HG03457 (cell line): ENCODE measurements around the gene RPS6KC1.
"Not testable (repeated sequence)": the region's sequence is repeated elsewhere in the genome, so short reads cannot be mapped to it uniquely, and the experiment has no call there.

ENCODE experiments used
- ATAC-seq: cut with Tn5 transposase; IDR thresholded peaks from one replicate; pipeline ENCODE4 v1.9.1; 2021; ENCODE audit warnings: moderate number of reproducible peaks; ENCODE audit not compliant: unreplicated experiment

Gene RPS6KC1

DNA sequence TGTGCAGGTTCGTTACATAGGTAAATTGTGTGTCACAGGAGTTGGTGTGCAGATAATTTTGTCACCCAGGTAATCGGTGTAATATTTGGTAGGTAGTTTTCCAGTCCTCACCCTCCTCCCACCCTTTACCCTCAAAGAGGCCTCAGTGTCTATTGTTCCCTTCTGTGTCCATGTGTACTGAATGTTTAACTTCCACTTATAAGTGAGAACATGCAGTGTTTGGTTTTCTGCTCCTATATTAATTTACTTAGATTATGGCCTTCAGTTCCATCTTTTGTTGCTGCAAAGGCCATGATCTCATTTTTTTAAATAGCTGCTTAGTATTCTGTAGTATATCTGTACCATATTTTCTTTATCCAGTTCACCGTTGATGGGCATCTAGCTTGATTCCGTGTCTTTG lies 87.3 kb downstream of the RPS6KC1 start:
- no peak for ATAC-seq

DNA sequence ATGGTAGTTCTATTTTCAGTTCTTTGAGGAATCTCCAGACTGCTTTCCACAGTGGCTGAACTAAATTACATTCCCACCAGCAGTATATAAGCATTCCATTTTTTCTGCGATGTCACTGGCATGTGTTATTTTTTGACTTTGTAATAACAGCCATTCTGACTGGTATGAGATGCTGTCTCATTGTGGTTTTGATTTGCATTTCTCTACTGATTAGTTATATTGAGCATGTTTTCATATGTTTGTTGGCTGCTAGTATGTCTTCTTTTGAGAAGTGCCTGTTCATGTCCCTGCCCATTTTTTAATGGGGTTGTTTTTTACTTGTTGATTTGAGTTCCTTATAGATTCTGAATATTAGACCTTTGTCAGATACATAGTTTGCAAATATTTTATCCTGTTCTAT lies 87.9 kb downstream of the RPS6KC1 start:
- no peak for ATAC-seq

DNA sequence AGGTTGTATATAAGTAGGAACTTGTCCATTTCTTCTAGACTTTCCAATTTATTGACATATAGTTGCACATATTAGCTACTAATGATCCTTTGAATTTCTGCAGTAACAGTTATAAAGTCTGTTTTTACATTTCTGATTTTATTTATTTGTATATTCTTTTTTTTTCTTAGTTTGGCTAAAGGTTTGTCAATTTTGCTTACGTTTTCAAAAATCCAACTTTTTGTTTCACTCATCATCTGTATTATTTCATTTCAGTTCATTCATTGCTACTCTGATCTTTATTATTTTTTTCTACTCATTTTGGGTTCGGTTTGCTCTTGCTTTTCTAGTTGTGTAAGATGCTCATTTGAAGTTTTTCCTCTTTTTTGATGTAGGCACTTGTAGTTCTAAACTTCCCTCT lies 97.9 kb downstream of the RPS6KC1 start:
- ATAC-seq, result no peak

DNA sequence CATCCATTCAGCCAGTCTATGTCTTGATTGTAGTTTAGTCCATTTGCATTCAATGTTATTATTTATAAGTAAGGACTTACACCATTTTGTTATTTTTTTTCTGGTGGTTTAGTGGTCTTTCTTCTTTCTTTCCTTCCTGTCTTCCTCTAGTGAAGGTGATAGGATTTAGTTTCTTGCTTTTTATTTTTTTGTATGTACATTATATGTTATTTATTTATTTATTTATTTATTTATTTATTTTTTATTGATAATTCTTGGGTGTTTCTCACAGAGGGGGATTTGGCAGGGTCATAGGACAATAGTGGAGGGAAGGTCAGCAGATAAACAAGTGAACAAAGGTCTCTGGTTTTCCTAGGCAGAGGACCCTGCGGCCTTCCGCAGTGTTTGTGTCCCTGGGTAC lies 99.0 kb downstream of the RPS6KC1 start:
- ATAC-seq, result not testable (repeated sequence)

DNA sequence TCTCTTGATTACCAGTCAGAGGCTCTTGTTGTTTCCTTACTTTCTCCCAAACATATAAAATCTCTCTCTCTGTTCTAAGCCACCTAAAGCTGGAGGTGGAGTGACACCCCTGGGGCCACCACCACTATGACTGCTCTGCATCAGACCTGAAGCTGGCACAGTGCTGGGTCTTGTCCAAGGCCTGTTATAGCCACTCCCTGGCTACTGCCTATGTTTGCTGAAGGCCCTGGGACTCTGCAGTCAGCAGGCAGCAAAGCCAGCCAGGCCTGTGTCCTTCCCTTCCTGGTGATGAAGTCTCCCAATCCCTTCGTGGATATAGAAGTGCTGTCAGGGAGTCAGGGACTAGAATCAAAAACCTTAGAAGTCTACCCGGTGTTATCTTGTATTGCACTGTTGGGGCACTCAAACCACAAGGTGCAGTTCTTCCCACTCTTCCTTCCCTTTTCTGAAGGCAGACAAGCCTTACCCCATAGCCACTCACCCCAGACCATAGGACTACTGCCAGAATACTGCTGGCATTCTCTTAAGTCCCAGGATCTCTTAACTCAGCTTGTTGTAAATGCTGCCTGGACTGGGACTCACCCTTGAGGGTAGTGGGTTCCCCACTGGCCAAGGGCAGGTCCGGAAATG lies 103.1 kb downstream of the RPS6KC1 start:
- no peak for ATAC-seq

DNA sequence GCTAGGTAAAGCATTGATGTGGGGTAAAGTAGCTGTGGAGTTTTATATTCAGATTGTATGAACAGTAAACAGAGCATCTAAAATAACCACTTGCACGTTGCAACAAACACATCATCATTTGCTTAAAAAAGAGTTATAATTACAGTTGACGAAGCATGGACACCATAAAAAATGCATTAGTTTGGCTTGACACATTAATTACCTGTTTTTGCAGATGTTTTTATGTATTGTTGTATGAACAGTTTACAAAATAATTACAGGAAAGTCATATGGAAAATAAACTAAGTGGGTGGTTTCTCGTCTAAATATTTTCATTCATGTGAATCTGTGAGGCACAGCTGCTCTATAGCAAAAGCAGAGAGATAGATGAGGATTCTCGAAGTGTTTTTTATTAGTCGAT lies 108.3 kb downstream of the RPS6KC1 start:
- ATAC-seq, result no peak

DNA sequence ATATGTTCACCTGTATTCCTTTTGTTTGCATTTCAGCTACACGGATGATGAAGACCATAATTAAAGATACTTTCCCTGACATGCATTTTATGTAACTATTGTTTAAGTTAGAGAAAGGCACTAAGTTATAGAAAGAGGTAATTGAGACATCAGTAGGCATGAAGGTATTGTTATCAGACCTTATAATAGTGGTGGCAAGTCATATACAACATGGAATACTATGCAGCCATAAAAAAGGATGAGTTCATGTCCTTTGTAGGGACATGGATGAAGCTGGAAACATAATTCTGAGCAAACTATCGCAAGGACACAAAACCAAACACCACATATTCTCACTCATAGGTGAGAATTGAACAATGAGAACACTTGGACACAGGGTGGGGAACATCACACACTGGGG lies 109.4 kb downstream of the RPS6KC1 start:
- ATAC-seq, result not testable (repeated sequence)

DNA sequence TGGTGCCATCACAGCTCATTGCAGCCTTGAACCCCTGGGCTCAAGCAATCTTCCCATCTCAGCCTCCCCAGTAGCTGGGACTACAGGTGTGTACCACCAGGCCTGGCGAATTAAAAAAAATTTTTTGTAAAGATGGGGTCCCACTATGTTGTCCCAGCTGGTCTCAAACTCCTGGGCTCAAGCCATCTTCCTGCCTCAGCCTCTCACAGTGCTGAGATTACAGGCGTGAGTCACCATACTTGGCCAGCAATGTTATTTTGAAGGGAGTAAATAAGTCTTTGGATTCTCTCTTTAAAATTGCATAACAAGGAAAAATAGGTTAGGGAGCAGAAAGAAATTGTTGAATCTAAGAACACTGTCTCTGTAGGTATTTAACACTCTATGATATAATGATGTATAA lies 111.3 kb downstream of the RPS6KC1 start:
- ATAC-seq, result no peak

DNA sequence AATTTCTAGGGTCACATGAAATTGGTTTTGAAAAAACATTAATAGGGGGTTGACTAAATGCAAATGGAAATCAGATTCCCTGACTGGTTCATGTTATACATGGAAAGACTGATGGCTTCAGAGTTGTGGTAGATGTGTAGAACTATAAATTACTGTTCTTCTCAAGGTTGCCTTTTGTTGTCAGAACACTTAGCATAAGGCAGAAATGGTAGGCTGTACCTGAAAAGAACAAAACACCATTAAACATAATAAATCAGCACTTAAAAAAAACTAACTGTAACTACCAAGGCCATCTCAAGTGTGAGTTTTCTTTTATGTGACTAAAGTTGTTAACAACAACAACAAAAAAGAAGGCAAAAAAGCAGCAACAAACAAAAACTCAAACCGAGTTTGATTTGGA lies 111.8 kb downstream of the RPS6KC1 start:
- no peak for ATAC-seq

DNA sequence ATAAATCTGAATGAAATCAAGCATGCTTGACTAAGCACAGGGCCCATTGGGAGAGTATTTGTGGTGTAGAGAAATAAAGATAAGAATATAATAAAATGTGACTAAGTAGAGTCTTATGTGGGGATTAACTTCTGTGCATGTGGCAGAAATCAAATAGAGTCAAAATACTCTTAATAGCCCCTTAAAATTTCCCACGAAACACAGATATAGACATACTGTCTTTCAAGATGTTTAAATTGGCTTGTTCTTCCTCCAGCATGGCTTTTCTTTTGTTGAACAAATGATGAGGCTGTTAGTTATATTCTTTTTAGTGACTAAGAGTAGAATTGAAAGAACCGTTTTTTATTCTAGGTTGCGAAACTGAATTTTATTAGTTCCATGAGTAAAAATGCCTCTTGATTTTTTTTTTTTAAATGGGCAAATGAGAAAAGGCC lies 112.3 kb downstream of the RPS6KC1 start:
- no peak for ATAC-seq

DNA sequence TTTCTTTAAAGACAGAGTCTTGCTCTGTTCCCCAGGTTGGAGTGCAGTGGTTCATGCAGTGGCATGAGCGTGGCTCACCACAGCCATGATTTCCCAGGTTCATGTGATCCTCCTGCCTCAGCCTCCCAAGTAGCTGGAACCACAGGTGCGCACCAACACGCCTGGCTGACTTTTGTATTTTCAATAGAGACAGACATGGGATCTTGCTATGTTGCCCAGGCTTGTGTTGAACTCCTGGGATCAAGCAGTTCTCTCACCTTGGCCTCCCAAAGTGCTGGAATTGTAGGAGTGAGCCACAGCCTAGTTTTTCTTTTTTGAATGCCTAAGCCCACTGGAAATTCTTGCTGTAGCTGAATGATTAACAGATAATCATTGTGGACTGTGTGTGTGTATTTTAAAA lies 113.5 kb downstream of the RPS6KC1 start:
- ATAC-seq, result no peak

DNA sequence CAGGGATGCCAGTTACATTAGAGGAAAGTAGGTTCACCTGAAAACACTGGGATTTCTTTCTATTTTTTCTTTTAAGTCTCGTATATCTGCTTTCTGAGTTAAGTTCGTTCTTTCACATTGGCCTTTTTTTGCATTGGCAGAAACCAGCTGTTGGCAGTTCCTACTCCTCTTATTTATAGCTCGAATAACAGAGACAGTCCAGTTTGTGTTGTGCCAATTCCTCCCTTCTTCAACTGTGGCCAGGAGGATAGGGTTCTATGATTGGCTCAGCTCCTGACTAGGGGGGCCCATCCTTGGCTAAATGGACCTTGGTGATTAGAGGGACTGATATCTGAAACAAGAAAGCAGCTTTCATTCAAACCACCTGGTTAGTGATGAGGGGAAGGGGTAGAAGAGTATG lies 115.8 kb downstream of the RPS6KC1 start:
- no peak for ATAC-seq

DNA sequence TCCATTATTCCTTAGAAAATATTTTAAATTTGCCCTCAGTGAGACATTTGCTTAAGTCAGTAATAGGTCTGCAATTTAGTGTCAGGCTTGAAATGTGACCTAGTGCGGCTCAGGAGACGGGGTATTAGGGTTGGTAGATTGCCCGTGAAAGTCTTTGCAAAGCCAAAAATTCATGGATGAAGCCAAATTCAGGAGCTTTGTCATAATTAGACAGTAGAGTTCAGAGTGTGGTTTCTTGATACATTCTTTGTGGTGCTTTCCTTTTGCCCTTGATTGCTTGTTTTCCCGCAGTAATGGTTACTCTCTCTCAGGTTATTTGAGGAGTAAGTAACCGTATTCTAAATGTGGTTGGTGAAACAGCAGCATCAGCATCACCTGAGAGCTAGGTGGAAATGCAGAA lies 120.7 kb downstream of the RPS6KC1 start:
- no peak for ATAC-seq

DNA sequence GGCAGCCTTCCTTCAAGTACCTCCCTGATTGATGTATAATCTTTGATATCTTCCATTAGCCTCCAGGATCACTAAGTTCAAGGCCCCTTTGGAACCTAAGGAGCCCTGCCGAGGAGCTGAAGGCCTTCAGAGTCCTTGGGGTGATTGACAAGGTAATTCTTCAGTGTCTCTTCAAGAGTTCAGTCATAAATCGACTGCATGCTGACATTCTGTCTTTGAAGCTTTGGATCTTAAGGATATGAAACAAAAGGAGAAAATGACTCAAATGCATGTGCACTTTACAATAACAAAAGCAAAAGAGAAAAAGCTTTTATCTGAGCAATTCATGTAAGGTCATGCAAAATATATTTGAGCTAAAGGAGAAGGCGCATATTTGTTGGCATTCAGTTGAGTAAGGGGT lies 125.3 kb downstream of the RPS6KC1 start:
- ATAC-seq, result no peak

DNA sequence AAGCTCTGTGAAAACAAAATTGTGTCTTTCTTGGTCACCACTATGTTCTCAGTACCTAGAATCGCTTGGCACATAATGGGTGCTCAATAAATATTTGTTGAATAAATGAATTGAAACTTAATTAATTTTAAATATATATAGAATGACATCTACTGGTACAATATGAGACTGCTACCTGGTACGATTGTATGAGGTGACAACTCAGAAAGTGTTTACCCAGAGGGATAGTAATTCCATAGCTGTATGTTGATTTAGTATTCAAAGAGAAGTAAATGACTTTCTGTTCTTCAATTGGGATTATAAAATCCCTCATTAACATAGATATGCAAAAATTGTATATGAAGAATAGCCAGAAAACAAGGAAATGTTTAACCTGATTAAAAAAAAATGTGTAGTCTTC lies 128.7 kb downstream of the RPS6KC1 start:
- no peak for ATAC-seq

DNA sequence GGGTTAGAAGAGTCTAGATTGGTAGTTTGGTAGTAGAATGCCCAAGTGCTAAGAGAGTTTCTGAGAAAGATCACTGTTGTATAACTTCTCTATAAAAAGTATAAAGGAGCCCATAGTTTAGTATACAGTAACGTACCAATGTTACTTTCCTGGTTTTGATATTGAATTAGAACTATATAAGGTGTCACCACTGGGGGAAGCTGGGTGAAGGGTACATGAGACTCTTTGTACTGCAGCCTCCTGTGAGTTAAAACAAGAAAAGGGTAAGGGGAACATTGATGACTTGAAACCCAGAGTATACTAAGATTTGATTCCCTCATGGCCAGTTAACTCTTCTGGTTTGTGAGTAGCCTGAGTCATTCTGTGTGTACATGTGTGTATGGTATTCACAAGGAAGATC lies 129.8 kb downstream of the RPS6KC1 start:
- no peak for ATAC-seq

DNA sequence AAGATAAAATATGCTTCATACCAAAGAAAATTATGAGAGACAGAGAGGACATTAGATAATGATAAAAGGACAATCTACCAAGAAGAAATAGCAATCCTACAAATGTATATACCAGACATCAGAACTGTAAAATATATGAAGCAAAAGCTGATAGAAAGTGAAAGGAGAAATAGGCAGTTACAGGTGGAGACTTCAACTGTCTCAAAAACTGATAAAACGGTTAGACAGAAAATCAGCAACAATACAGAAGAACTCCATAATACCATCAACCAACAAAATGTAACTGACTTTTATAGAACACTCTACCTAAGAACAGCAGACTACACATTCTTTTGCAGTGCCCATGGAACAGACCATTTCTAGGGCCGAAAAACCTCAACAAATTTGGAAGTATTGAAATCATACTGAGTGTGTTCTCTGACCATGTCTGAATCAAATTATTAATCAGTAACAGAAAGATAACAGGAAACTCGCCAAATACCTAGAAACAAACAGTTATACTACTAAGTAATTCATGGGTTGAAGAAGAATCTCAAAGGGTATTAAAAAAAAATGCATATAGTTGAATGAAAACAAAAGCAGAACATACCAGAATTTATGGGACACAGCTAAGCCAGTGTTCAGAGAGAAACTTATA lies 132.1 kb downstream of the RPS6KC1 start:
- no peak for ATAC-seq

DNA sequence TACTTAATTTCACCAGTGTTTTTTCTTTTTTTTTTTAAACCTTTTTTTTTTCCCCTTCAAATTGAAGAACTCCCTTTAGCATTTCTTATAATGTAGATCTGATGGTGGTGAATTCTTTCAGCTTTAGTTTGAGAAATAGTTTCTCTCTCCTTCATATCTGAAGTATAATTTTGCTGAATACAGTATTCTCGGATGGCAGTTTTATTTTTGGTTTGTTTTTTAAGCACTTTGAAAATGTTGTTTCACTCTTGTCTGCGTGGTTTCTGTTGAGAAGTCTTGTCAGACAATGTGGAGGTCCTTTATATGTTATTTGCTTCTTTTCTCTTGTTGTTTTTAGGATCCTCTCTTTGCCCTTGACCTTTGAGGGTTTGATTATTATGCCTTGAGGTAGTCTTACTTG lies 135.1 kb downstream of the RPS6KC1 start:
- no peak for ATAC-seq

DNA sequence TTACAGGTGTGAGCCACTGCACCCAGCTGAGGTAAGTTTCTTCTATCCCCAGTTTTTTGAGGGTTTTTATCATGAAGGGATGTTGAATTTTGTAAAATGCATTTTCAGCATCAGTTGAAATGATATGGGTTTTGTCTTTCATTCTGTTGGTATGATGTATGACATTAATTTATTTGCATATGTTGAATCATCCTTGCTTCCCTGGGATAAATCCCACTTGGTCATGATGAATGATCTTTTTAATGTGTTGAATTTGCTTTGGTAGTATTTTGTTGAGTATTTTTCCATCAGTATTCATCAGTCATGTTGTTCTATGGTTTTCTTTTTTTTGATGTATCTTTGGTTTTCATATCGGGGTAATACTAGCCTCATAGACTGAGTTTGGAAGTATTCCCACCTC lies 141.0 kb downstream of the RPS6KC1 start:
- no peak for ATAC-seq

DNA sequence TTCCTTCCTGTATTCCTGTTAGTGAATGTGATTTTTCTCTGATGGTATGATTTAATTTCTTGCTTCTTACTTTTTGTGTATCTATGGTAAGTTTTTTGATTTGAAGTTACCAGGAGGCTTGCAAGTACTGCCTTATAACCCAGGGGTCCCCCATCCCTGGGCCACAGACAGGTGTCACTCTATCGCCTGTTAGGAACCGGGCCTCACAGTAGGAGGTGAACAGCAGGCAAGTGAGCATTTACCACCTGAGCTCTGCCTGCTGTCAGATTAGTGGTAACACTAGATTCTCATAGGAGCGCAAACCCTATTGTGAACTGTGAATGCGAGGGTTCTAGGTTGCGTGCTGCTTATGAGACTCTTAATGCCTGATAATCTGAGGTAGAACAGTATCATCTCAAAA lies 143.3 kb downstream of the RPS6KC1 start:
- ATAC-seq, result no peak

DNA sequence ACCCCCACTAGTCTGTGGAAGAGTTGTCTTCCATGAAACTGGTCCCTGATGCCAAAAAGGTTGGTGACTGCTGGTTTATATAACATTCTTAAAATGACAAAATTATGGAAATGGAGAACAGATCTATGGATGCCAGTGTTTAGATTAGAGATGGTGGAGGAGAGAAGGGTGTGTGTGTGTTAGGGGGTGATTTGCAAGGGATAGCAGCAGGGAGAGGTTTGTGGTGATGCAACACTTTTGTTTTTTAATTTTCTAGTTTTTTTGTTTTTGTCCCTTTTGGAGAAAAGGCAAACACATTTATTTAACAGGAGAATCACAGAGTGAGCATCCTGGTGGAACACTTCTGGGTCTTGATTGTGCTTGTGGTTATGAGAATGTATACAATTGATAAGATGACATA lies 143.8 kb downstream of the RPS6KC1 start:
- no peak for ATAC-seq

DNA sequence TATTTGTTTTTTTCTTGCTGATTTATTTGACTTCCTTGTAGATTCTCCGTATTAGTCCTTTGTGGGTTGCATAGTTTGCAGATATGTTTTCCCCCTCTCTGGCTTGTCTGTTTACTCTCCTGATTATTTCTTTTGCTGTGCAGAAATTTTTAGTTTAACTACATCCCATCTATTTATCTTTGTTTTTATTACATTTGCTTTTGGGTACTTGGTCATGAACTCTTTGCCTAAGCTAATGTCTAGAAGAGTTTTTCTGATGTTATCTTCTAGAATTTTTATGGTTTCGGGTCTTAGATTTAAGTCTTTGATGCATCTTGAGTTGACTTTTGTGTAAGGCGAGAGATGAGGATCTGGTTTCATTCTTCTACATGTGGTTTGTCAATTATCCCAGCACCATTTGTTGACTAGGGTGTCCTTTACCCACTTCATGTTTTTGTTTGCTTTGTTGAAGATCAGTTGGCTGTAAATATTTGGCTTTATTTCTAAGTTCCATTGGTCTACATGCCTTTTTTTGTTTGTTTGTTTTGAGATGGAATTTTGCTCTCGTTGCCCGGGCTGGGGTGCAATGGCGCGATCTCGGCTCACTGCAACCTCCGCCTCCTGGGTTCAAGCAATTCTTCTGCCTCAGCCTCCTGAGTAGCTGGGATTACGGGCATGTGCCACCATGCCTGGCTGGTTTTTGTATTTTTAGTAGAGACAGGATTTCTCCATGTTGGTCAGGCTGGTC lies 145.4 kb downstream of the RPS6KC1 start:
- ATAC-seq, result not testable (repeated sequence)
